HG03575 (cell line): ENCODE data around the gene ODAPH.
"Not testable (repeated sequence)": the region's sequence is repeated elsewhere in the genome, so short reads cannot be mapped to it uniquely, and the experiment has no call there.

Experiments
- ATAC-seq: cut with Tn5 transposase; IDR thresholded peaks from one replicate; pipeline ENCODE4 v1.9.1; 2021; ENCODE audit not compliant: unreplicated experiment, insufficient number of reproducible peaks, low FRiP score; ENCODE audit errors: extremely low read depth

ODAPH gene

GRCh38 chr4:75537308-75537707 is 18.6 kb upstream of the ODAPH start:
- ATAC-seq, result not testable (repeated sequence)

DNA sequence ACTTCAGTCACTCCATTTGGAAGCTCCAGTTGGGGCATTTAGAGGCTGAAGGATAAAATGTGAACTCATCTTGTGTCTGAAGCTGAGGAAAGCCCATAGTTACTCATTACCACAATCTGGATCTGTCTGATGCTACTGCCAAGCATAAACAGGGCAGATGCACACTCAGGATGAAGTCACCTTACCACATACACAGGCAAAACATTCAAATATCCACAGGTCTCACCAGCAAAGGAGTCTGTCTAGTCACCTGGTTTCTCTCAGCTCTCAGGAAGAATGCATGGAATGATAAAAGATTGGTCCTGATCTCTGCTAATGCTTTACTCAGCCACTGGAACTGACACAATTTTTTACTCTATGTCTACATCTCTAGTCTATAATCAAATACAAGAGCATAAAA is 13.0 kb upstream of the ODAPH start:
- ATAC-seq, result no peak

DNA sequence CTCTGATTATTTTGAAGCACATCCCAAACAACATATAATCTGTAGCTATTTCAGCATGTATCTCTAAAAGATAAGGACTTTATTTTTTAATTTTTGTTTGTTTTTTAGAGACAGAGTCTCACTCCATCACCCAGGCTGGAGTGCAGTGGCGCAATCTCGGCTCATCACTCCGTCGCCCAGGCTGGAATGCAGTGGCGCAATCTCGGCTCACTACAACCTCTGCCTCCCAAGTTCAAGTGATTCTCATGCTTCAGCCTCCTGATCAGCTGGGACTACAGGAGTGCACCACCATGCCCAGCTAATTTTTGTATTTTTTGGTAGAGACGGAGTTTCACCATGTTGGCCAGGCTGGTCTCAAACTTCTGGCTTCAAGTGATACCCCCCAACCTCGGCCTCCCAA is 11.6 kb upstream of the ODAPH start:
- ATAC-seq, result not testable (repeated sequence)

- no peak for ATAC-seq
These were observed 11.0 kb upstream of the ODAPH start for GRCh38 chr4:75544870-75545269.

GRCh38 chr4:75545526-75545925 is 10.3 kb upstream of the ODAPH start:
- no peak for ATAC-seq

DNA sequence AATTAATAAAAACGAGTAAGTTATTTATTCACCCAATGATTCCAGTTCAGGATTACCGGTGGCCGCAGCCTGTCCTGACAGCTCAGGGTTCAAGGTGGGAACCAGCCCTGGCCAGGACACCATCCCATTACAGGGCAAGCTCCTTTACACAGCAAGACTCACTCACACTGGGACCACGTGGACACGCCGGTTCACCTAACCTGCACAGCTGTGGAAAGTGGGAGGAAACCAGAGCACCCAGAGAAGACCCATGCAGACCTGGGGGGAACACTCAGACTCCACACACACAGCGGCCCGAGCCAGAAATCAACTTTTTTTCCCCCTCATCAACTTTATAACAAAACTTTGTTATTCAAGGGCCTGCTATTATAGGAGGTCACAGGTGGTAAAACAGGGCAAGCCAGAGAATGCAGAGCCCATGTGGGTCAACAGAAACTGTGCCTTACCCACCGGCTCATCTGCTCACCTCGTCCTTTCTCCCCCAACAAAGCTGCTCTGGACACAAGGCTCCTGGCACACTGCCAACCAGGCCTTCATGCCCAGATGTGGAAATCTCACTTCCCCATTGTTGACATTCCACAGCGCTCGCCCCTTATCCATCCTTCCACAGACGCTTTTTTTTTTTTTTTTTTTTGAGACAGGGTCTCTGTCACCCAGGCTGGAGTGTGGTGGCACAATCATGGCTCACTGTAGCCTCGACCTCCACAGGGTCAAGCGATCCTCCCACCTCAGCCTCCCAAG is 8.0 kb upstream of the ODAPH start:
- ATAC-seq, result no peak

- no peak for ATAC-seq
These were observed 6.8 kb upstream of the ODAPH start for GRCh38 chr4:75549019-75549418.

- ATAC-seq, result no peak
These were observed 3.4 kb upstream of the ODAPH start for GRCh38 chr4:75552452-75552851.

- ATAC-seq, result no peak
These were observed 1.8 kb downstream of the ODAPH start for GRCh38 chr4:75557696-75558095.

DNA sequence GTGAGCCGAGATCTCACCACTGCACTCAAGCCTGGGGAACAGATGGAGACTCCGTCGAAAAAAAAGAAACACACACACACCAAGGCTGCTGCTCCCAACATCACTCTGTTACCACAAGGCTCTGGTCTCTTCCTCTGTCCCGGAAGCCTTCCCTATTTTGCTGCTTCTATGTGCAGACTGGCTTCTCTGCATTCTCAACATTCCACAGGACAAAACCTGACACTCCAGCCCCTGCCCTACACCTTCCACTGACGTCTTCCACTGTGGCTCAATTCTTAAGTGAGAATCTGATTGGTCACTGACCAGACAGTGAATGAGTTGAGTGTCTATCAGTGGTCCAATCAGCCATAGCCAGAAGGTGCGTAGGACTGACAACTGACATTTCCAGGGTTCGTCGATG is 5.9 kb downstream of the ODAPH start:
- ATAC-seq, result no peak

DNA sequence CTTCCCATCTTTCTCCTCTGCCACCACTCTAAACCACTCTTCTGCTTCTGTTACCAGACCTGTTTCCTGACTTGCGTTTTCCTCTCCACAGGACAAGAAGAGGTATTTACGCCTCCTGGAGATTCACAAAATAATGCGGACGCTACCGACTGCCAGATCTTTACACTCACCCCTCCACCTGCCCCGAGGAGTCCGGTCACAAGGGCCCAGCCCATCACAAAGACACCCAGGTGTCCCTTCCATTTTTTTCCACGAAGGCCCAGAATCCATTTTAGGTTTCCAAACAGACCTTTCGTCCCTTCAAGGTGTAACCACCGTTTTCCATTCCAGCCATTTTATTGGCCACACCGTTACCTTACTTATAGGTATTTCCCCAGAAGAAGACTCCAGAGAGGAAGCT is 8.2 kb downstream of the ODAPH start:
- no peak for ATAC-seq

GRCh38 chr4:75565481-75565880 is 9.6 kb downstream of the ODAPH start:
- ATAC-seq, result no peak

- no peak for ATAC-seq
These were observed 11.0 kb downstream of the ODAPH start for GRCh38 chr4:75566911-75567310.

GRCh38 chr4:75567725-75568124 is 11.9 kb downstream of the ODAPH start:
- ATAC-seq, result no peak

DNA sequence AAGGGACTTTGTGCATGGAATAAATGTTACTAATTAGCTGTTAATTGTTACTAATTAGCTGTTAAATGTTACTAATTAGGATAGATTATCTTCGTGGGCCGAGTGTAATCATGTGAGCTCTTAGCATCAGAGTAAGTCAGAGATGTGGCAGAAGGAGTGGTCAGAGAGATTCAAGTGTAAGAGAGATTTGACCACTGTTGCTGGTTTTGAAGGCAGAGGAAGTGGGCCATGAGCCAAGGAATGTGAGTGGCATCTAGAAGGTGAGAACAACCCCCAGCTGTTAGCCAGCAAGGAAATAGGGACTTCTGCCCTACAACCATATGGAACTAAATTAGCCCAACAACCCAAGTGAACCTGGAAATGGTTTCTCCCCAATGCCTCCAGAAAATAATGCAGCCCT is 28.2 kb downstream of the ODAPH start:
- ATAC-seq, result no peak

- no peak for ATAC-seq
These were observed 37.5 kb downstream of the ODAPH start for GRCh38 chr4:75593393-75593792.

GRCh38 chr4:75596061-75596460 is 40.2 kb downstream of the ODAPH start:
- no peak for ATAC-seq

GRCh38 chr4:75598390-75598789 is 42.5 kb downstream of the ODAPH start:
- no peak for ATAC-seq

DNA sequence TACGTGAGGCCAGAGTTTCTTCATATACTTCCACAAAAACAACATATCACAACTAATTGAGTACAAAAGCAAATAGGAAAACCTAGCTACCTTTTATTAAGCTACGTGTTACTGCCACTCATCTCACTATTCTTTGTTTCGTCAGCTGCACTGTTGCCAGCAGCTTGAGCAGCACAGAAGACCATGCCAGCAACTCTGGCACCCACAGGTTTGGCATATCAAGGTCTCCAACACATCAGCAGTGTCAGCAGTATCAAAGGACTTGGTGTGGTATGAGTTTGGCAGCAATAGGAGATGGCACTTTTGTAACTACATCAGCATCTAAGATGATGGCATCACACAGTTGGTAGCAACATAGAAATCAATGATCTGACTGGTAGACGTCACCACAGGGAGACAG is 43.8 kb downstream of the ODAPH start:
- no peak for ATAC-seq

GRCh38 chr4:75605928-75606327 is 50.1 kb downstream of the ODAPH start:
- no peak for ATAC-seq

DNA sequence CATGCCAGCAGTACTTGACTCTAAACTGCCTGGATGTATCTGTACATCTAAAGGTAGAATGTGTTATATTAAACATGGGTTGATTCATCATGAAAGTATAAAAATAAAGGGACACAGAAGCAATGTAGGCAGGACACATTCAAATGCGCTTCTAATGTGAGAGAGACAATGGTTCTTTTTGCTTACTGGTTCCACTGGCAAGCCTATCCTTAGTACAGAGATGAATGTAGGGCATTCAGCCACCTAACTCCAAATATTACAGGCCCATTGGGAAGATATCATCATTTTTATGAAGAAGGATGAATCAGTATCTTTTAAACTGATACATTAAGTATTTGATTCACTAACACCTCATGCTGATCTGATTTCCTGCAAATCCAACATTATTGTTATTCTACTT is 56.4 kb downstream of the ODAPH start:
- no peak for ATAC-seq
